G401 (cell line): ENCODE data around the gene PHKG2. TPM values are rescaled to one million over a fixed set of nuclear protein-coding genes. Genes with fewer than 3 reads are reported as not detected.
A peak's percentile ranks its signal among the peaks of the same experiment; 100 is the strongest.

Source experiments
- DNase-seq: peaks from one replicate; pipeline ENCODE4 v3.0.0-alpha.2; 2015; ENCODE audit warnings: low spot score
- in situ Hi-C: cut with HindIII; loops from 2 replicates; pipeline ENCODE4 v1.10.0; 2016; ENCODE audit warnings: low sequenced_read_pairs, mixed read lengths
- total RNA-seq: library from RNA; depleted of rRNA; stranded (reverse); fragments of >200 nt; shearing (Covaris generic); gene quantifications from 2 replicates; pipeline ENCODE4 v1.2.3, GENCODE V29; 2014

The PHKG2 gene
- total RNA-seq, 1 experiment from 2014 or later: 35.9 TPM

GRCh38 chr16:30750201-30750600 is 2.0 kb downstream of the PHKG2 start:
- no peak for DNase-seq
- in situ Hi-C loops: loop anchor here (10.0 kb wide), 1 partner anchor 155 kb away; no protein-coding TSS in a partner anchor

- in situ Hi-C loops: loop anchor here (10.0 kb wide), 1 partner anchor 154 kb away; no protein-coding TSS in a partner anchor
- DNase-seq: no peak
Observed at GRCh38 chr16:30750876-30751465, 2.7 kb downstream of the PHKG2 start.

- DNase-seq: no peak
- in situ Hi-C loops: loop anchor here (10.0 kb wide), 1 partner anchor 151 kb away; no protein-coding TSS in a partner anchor
Observed at GRCh38 chr16:30753596-30753995, 5.4 kb downstream of the PHKG2 start.

GRCh38 chr16:30755955-30756780 is 7.9 kb downstream of the PHKG2 start:
- DNase-seq: no peak
- in situ Hi-C loops: loop anchor here (10.0 kb wide), 1 partner anchor 149 kb away; no protein-coding TSS in a partner anchor

- in situ Hi-C loops: loop anchor here (10.0 kb wide), 1 partner anchor 148 kb away; no protein-coding TSS in a partner anchor
- DNase-seq: no peak
Observed at GRCh38 chr16:30756781-30757100, 8.5 kb downstream of the PHKG2 start.

- peak; percentile 61 for DNase-seq
- in situ Hi-C loops: loop anchor here (10.0 kb wide), 1 partner anchor 147 kb away; no protein-coding TSS in a partner anchor
Observed at GRCh38 chr16:30757316-30757715, 9.1 kb downstream of the PHKG2 start.

GRCh38 chr16:30758988-30759491 is 10.8 kb downstream of the PHKG2 start:
- no peak for DNase-seq
- in situ Hi-C loops: loop anchor here (10.0 kb wide), 1 partner anchor 146 kb away; no protein-coding TSS in a partner anchor

- no peak for DNase-seq
- in situ Hi-C loops: no loop called here
Observed at GRCh38 chr16:30760001-30760559, 11.9 kb downstream of the PHKG2 start.

- in situ Hi-C loops: no loop called here
- no peak for DNase-seq
Observed at GRCh38 chr16:30760577-30761426, 12.6 kb downstream of the PHKG2 start.

- DNase-seq: no peak
- in situ Hi-C loops: no loop called here
Observed at GRCh38 chr16:30761427-30761927, 13.3 kb downstream of the PHKG2 start.

GRCh38 chr16:30761928-30762902 is 14.0 kb downstream of the PHKG2 start, which contains the start of the genes CFAP119 and RNF40:
Gene CFAP119 (minus strand): TSS chr16:30762062. CDS start chr16:30761748, 314 bp downstream.
Gene RNF40 (plus strand): TSS chr16:30762322. CDS start chr16:30762546, 224 bp downstream.
- in situ Hi-C loops: no loop called here
- DNase-seq: peak; percentile 99

GRCh38 chr16:30762991-30763725 is 14.9 kb downstream of the PHKG2 start:
- no peak for DNase-seq
- in situ Hi-C loops: no loop called here

GRCh38 chr16:30764086-30764485 is 15.9 kb downstream of the PHKG2 start:
- in situ Hi-C loops: no loop called here
- no peak for DNase-seq

- DNase-seq: no peak
- in situ Hi-C loops: no loop called here
Observed at GRCh38 chr16:30764816-30765465, 16.7 kb downstream of the PHKG2 start.

- in situ Hi-C loops: no loop called here
- DNase-seq: no peak
Observed at GRCh38 chr16:30766206-30766932, 18.1 kb downstream of the PHKG2 start.

GRCh38 chr16:30766933-30767284 is 18.7 kb downstream of the PHKG2 start:
- in situ Hi-C loops: no loop called here

More at GRCh38 chr16:30766933-30767284, 18.7 kb downstream of the PHKG2 start:
- DNase-seq: no peak
